Measurements from ENCODE around the gene IGSF10.

Gene IGSF10

DNA sequence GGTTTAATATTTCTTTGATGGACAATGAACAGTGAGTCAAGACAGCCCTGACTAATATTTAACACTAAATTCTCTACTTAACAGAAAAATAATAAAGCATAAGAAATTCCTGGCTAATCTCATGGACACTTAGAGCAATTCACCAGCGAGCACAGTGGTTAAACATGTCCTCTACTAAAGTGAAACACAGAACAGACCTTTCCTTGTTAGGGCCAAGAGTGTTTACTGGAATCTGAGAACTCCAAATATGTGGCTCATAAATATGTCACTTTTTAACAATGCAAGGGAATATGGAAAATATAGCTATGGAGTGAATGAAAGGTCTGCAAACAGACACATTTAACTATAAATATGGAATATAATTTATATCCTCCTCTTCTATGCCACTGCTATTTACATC lies 18.6 kb upstream of the IGSF10 start (continued):
- TF ChIP-seq, protein P1, sequence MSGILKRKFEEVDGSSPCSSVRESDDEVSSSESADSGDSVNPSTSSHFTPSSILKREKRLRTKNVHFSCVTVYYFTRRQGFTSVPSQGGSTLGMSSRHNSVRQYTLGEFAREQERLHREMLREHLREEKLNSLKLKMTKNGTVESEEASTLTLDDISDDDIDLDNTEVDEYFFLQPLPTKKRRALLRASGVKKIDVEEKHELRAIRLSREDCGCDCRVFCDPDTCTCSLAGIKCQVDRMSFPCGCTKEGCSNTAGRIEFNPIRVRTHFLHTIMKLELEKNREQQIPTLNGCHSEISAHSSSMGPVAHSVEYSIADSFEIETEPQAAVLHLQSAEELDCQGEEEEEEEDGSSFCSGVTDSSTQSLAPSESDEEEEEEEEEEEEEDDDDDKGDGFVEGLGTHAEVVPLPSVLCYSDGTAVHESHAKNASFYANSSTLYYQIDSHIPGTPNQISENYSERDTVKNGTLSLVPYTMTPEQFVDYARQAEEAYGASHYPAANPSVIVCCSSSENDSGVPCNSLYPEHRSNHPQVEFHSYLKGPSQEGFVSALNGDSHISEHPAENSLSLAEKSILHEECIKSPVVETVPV (CRISPR knock-in tag; IDR thresholded peaks at IDR 0.05) = no peak
- no peak for TF ChIP-seq OSR1 (CRISPR knock-in tag; IDR thresholded peaks at IDR 0.05)

DNA sequence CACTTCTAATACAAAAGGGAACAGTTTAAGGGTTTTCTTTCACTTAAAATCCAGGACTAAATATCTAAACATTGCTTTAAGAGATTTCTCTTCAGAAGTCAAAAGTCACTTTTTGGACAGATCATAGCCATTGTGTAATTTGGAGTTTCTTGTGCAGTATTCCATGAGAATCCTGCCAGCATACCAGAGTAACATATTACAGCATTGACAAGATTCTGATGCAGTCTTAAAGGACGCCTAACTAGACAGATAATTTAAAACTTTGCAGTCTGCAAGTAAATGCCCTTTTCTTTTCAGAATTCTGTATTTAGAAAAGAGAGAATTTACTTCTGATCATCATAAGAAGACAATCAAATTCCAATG lies 17.5 kb upstream of the IGSF10 start:
- TF ChIP-seq, protein P2, sequence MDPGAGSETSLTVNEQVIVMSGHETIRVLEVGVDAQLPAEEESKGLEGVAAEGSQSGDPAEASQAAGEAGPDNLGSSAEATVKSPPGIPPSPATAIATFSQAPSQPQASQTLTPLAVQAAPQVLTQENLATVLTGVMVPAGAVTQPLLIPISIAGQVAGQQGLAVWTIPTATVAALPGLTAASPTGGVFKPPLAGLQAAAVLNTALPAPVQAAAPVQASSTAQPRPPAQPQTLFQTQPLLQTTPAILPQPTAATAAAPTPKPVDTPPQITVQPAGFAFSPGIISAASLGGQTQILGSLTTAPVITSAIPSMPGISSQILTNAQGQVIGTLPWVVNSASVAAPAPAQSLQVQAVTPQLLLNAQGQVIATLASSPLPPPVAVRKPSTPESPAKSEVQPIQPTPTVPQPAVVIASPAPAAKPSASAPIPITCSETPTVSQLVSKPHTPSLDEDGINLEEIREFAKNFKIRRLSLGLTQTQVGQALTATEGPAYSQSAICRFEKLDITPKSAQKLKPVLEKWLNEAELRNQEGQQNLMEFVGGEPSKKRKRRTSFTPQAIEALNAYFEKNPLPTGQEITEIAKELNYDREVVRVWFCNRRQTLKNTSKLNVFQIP (CRISPR knock-in tag; IDR thresholded peaks at IDR 0.05; ENCODE audit: borderline replicate concordance, low read depth) = no peak
- no peak for TF ChIP-seq ZFP3 (CRISPR knock-in tag; IDR thresholded peaks at IDR 0.05)
- no peak for TF ChIP-seq OSR1 (CRISPR knock-in tag; IDR thresholded peaks at IDR 0.05)
- TF ChIP-seq ISL1 (CRISPR knock-in tag; IDR thresholded peaks at IDR 0.05) = no peak
- TF ChIP-seq, protein P3, sequence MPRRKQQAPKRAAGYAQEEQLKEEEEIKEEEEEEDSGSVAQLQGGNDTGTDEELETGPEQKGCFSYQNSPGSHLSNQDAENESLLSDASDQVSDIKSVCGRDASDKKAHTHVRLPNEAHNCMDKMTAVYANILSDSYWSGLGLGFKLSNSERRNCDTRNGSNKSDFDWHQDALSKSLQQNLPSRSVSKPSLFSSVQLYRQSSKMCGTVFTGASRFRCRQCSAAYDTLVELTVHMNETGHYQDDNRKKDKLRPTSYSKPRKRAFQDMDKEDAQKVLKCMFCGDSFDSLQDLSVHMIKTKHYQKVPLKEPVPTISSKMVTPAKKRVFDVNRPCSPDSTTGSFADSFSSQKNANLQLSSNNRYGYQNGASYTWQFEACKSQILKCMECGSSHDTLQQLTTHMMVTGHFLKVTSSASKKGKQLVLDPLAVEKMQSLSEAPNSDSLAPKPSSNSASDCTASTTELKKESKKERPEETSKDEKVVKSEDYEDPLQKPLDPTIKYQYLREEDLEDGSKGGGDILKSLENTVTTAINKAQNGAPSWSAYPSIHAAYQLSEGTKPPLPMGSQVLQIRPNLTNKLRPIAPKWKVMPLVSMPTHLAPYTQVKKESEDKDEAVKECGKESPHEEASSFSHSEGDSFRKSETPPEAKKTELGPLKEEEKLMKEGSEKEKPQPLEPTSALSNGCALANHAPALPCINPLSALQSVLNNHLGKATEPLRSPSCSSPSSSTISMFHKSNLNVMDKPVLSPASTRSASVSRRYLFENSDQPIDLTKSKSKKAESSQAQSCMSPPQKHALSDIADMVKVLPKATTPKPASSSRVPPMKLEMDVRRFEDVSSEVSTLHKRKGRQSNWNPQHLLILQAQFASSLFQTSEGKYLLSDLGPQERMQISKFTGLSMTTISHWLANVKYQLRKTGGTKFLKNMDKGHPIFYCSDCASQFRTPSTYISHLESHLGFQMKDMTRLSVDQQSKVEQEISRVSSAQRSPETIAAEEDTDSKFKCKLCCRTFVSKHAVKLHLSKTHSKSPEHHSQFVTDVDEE (CRISPR knock-in tag; IDR thresholded peaks at IDR 0.05) = no peak
- TF ChIP-seq TOX (CRISPR knock-in tag; IDR thresholded peaks at IDR 0.05; ENCODE audit: borderline replicate concordance) = no peak
- TF ChIP-seq, protein P4, sequence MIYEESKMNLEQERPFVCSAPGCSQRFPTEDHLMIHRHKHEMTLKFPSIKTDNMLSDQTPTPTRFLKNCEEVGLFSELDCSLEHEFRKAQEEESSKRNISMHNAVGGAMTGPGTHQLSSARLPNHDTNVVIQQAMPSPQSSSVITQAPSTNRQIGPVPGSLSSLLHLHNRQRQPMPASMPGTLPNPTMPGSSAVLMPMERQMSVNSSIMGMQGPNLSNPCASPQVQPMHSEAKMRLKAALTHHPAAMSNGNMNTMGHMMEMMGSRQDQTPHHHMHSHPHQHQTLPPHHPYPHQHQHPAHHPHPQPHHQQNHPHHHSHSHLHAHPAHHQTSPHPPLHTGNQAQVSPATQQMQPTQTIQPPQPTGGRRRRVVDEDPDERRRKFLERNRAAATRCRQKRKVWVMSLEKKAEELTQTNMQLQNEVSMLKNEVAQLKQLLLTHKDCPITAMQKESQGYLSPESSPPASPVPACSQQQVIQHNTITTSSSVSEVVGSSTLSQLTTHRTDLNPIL (CRISPR knock-in tag; IDR thresholded peaks at IDR 0.05; ENCODE audit: low read depth) = no peak
- TF ChIP-seq ARNTL (CRISPR knock-in tag; IDR thresholded peaks at IDR 0.05; ENCODE audit: borderline replicate concordance, low read depth) = no peak

DNA sequence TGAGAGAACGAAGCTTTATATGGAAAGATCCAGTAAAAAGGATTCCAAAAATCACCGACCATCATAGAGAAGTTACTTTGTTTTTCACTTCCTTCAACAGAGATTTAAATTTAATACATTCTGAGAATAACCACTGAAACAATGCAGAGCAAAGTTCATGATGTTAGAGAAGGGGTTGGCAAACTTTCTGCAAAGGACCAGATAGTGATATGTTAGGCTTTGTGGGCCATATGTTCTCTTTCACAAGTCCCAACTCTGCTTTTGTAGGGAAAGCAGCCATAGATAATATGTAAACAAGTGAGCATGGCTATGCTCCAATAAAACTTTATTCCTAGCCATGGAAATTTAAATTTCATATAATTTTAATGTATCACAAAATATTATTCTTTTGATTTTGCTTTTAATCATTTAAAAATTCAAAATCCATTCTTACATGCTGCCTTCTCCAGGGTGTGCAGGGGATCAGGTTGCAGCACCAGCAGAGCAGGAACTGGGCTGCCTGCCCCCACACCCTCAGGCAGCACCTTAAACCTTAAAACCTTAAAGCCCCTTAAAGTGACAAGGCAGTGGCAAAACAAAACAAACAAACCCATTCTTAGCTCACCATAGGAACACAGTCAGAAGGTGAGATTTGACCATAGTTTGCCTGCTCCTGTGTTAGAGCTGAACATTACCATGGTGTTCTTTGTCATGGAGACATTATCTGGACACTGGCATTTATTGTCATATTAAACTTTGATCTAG lies 16.9 kb upstream of the IGSF10 start:
- peak; percentile 20; the same call in 1 of the 3 replicates for ATAC-seq
- TF ChIP-seq RARB (CRISPR knock-in tag; IDR thresholded peaks at IDR 0.05) (no peak), OSR1 (CRISPR knock-in tag; IDR thresholded peaks at IDR 0.05) (no peak), ESRRG (CRISPR knock-in tag; IDR thresholded peaks at IDR 0.05) (no peak), ARNTL (CRISPR knock-in tag; IDR thresholded peaks at IDR 0.05; ENCODE audit: borderline replicate concordance, low read depth) (no peak), CSDC2 (CRISPR knock-in tag; IDR thresholded peaks at IDR 0.05) (no peak), ZNF70 (CRISPR knock-in tag; IDR thresholded peaks at IDR 0.05) (no peak), ZNF565 (CRISPR knock-in tag; conservative IDR thresholded peaks at IDR 0.05; ENCODE audit: low read depth) (no peak)
- TF ChIP-seq, protein P2 (CRISPR knock-in tag; IDR thresholded peaks at IDR 0.05; ENCODE audit: borderline replicate concordance, low read depth) = no peak
- TF ChIP-seq, protein P1 (CRISPR knock-in tag; IDR thresholded peaks at IDR 0.05) = no peak
- TF ChIP-seq, protein P3 (CRISPR knock-in tag; IDR thresholded peaks at IDR 0.05) = no peak

More for the DNA sequence above, 17.5 kb upstream of the IGSF10 start:
- ATAC-seq = no peak
